Measurements from ENCODE around the gene AKAP6.

Gene AKAP6

GRCh38 chr14:32761381-32761968 is 432.4 kb downstream of the AKAP6 start:
- Histone ChIP-seq H3K4me3 (IDR thresholded peaks at IDR 0.05; ENCODE audit: insufficient read depth, low read depth, low read length) (no peak overlapping the region), H3K79me2 (ENCODE audit: insufficient read depth, low read depth) (no peaks in the 10 kb centered on the region)

DNA sequence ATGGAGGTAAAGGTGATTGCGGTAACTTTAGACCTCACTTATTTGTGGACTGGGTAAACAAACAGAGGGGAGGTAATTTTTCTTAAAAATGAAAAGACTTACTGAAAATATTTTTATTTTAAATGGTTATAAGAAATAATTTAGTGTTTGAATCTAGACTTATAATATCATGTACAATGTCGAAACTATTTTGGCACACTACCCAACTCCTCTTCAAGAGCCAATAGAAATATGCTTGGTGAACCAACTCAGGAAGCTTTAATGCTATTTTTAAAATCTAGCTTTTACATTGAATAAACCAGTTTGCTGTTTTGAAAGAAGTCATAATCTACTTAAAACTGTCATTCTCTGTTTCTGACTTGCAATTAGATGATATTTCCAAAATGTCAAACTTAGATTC is 433.8 kb downstream of the AKAP6 start:
- TF ChIP-seq, protein P1, sequence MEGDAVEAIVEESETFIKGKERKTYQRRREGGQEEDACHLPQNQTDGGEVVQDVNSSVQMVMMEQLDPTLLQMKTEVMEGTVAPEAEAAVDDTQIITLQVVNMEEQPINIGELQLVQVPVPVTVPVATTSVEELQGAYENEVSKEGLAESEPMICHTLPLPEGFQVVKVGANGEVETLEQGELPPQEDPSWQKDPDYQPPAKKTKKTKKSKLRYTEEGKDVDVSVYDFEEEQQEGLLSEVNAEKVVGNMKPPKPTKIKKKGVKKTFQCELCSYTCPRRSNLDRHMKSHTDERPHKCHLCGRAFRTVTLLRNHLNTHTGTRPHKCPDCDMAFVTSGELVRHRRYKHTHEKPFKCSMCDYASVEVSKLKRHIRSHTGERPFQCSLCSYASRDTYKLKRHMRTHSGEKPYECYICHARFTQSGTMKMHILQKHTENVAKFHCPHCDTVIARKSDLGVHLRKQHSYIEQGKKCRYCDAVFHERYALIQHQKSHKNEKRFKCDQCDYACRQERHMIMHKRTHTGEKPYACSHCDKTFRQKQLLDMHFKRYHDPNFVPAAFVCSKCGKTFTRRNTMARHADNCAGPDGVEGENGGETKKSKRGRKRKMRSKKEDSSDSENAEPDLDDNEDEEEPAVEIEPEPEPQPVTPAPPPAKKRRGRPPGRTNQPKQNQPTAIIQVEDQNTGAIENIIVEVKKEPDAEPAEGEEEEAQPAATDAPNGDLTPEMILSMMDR (conservative IDR thresholded peaks at IDR 0.05; ENCODE audit: low read depth, low read length): no peak
- H3K79me2 ChIP-seq (ENCODE audit: insufficient read depth, low read depth): no peaks in the 10 kb centered on the region
- no peak overlapping the region for H3K4me3 ChIP-seq (IDR thresholded peaks at IDR 0.05; ENCODE audit: insufficient read depth, low read depth, low read length)
- H3K4me2 ChIP-seq: no peak overlapping the region
- H3K36me3 ChIP-seq (ENCODE audit: insufficient read depth): no peaks in the 10 kb centered on the region
- no peaks in the 10 kb centered on the region for H4K20me1 ChIP-seq (ENCODE audit: insufficient read depth)
- H3K9ac ChIP-seq: no peak overlapping the region
- no peak overlapping the region for H2AFZ ChIP-seq (ENCODE audit: low read depth)
- H3K27ac ChIP-seq: no peak overlapping the region
- H3K4me1 ChIP-seq (ENCODE audit: low read depth, poor library complexity, severe bottlenecking): no peaks in the 10 kb centered on the region
- H3K27me3 ChIP-seq (ENCODE audit: insufficient read depth, low read depth): no peaks in the 10 kb centered on the region

More at GRCh38 chr14:32761381-32761968, 432.4 kb downstream of the AKAP6 start:
- Histone ChIP-seq H4K20me1 (ENCODE audit: insufficient read depth) (no peaks in the 10 kb centered on the region), H3K4me1 (ENCODE audit: low read depth, poor library complexity, severe bottlenecking) (no peaks in the 10 kb centered on the region), H3K4me2 (no peak overlapping the region), H3K27ac (no peak overlapping the region), H3K9ac (no peak overlapping the region), H3K27me3 (ENCODE audit: insufficient read depth, low read depth) (no peaks in the 10 kb centered on the region), H3K36me3 (ENCODE audit: insufficient read depth) (no peaks in the 10 kb centered on the region), H2AFZ (ENCODE audit: low read depth) (no peak overlapping the region)
- TF ChIP-seq, protein P1 (conservative IDR thresholded peaks at IDR 0.05; ENCODE audit: low read depth, low read length): no peak

DNA sequence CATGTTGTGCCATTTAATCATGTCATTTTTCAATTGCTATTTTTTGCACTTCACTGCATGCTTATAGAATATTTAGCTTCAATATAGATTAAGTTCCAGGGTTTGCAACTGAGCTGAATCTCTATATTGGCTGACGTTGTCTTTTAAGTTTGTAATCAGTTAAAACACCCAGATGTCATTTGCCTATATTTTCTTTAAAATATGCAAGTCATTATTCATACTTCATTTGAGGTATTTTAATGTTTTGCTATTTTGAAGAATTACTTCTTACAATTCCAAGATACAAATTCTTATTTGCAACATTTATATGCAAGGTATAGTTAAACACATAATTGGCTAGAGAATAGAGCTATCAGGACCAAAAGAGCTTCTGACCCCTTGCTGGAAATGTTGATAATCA is 434.6 kb downstream of the AKAP6 start:
- H3K4me3 ChIP-seq (IDR thresholded peaks at IDR 0.05; ENCODE audit: insufficient read depth, low read depth, low read length): no peak overlapping the region
- H3K27me3 ChIP-seq (ENCODE audit: insufficient read depth, low read depth): no peaks in the 10 kb centered on the region
- TF ChIP-seq, protein P1 (conservative IDR thresholded peaks at IDR 0.05; ENCODE audit: low read depth, low read length): no peak
- no peak overlapping the region for H2AFZ ChIP-seq (ENCODE audit: low read depth)
- H4K20me1 ChIP-seq (ENCODE audit: insufficient read depth): no peaks in the 10 kb centered on the region
- H3K4me2 ChIP-seq: no peak overlapping the region
- no peak overlapping the region for H3K27ac ChIP-seq
- no peaks in the 10 kb centered on the region for H3K4me1 ChIP-seq (ENCODE audit: low read depth, poor library complexity, severe bottlenecking)
- no peaks in the 10 kb centered on the region for H3K79me2 ChIP-seq (ENCODE audit: insufficient read depth, low read depth)
- no peaks in the 10 kb centered on the region for H3K36me3 ChIP-seq (ENCODE audit: insufficient read depth)
- H3K9ac ChIP-seq: no peak overlapping the region

GRCh38 chr14:32764131-32764530 is 435.0 kb downstream of the AKAP6 start:
- Histone ChIP-seq H2AFZ (ENCODE audit: low read depth) (no peak overlapping the region), H3K4me1 (ENCODE audit: low read depth, poor library complexity, severe bottlenecking) (no peaks in the 10 kb centered on the region), H3K36me3 (ENCODE audit: insufficient read depth) (no peaks in the 10 kb centered on the region), H3K9ac (no peak overlapping the region), H3K4me3 (IDR thresholded peaks at IDR 0.05; ENCODE audit: insufficient read depth, low read depth, low read length) (no peak overlapping the region), H3K27me3 (ENCODE audit: insufficient read depth, low read depth) (no peaks in the 10 kb centered on the region), H3K27ac (no peak overlapping the region), H3K79me2 (ENCODE audit: insufficient read depth, low read depth) (no peaks in the 10 kb centered on the region), H4K20me1 (ENCODE audit: insufficient read depth) (no peaks in the 10 kb centered on the region), H3K4me2 (no peak overlapping the region)
- TF ChIP-seq, protein P1 (conservative IDR thresholded peaks at IDR 0.05; ENCODE audit: low read depth, low read length): no peak

All from KMS-11 (cell line).